Prostate gland (tissue), 2 donors: Measurements from ENCODE around the gene DHX36. TPM values are rescaled to one million over a fixed set of nuclear protein-coding genes. Genes with fewer than 3 reads are reported as not detected.

Source experiments
- DNase-seq: peaks from one replicate; pipeline ENCODE4 v3.0.0-alpha.2; 2019; ENCODE audit warnings: low spot score
- H3K27ac ChIP-seq, 2 donors: fragments of 200-600 bp; sonication (generic); 2 replicates each; pipeline ENCODE4 v1.5.1; 2017 to 2019
- H3K27me3 ChIP-seq: fragments of 200-600 bp; sonication (generic); replicated peaks from 2 replicates; pipeline ENCODE4 v1.5.1; 2019; ENCODE audit not compliant: insufficient read depth
- H3K36me3 ChIP-seq, 2 donors: fragments of 200-600 bp; sonication (generic); 1 replicate in 1 of 2; 2 replicates in 1 of 2; pipeline versions ENCODE4 v1.5.1 to v1.8.1; 2017 to 2019
- H3K4me1 ChIP-seq: fragments of 200-600 bp; sonication (generic); replicated peaks from 2 replicates; pipeline ENCODE4 v1.5.1; 2019
- H3K4me3 ChIP-seq, 2 donors: fragments of 200-600 bp; sonication (generic); 2 replicates each; pipeline ENCODE4 v1.5.1; 2017 to 2019
- H3K9me3 ChIP-seq: fragments of 200-600 bp; sonication (generic); 2 replicates; pipeline ENCODE4 v1.5.1; 2017
- CTCF ChIP-seq, 4 experiments: fragments of 200-600 bp in 2 of 4; fragments of 450-650 bp in 2 of 4; sonication (generic) in 2 of 4; IDR thresholded peaks; 1 replicate in 3 of 4; 2 replicates in 1 of 4; pipeline ENCODE4 v1.5.1; 2016 to 2019; ENCODE audit warnings: antibody characterized with exemption in 4 of 4, mild to moderate bottlenecking in 2 of 4, moderate library complexity in 2 of 4
- POLR2A ChIP-seq: fragments of 450-650 bp; IDR thresholded peaks from one replicate; pipeline ENCODE4 v1.6.1; 2016; ENCODE audit warnings: antibody characterized with exemption, mild to moderate bottlenecking
- POLR2AphosphoS5 ChIP-seq: sonication (generic); formaldehyde crosslinking; IDR thresholded peaks from one replicate; pipeline ENCODE4 v1.6.1; 2017; ENCODE audit warnings: antibody characterized with exemption
- WGBS: methylation state at CpG from one replicate; pipeline ENCODE4 v1.1.5; 2018; 5-methylcytosine and 5-hydroxymethylcytosine counted together
- intact Hi-C: fragments of 100-400 bp; cut with DNase I; formaldehyde crosslinking; loops from one replicate; pipeline ENCODE4 v1.14.2; 2022
- total RNA-seq, 2 donors: library from RNA; depleted of rRNA; stranded (reverse); fragments of >200 nt; gene quantifications; one replicate each; pipeline ENCODE4 v1.1.0, GENCODE V29; 2016

DHX36 gene
- total RNA-seq, 2 donors from 2014 or later, result 32.4 to 74.0 TPM

DNA sequence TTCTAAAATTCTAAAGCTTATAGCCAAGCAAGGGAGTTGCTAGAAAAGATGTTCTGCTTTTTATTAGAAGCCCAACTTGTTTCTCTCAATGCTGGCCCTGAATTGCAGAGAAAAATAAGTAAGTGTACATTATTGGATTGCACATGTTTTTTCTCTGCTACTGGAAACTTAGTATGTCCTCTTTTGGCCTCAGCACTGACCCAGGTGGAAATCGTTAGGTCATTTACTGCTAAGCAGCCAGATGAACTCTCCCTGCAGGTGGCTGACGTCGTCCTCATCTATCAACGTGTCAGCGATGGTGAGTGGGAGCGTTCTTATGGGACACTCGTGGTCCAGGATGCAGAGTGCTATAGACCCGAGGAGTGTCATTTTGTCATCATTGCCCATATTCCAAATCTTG lies 69.8 kb downstream of the DHX36 start:
- Histone ChIP-seq H3K9me3 (no peaks in the 10 kb centered on the region), H3K36me3 (no peaks in the 10 kb centered on the region), H3K27me3 (no peaks in the 10 kb centered on the region), H3K4me3 (no peak overlapping the region), H3K4me1 (no peaks in the 10 kb centered on the region), H3K27ac (no peak overlapping the region)
- no peak for TF ChIP-seq CTCF (IDR thresholded peaks at IDR 0.05)
- TF ChIP-seq POLR2AphosphoS5, result no peak
- TF ChIP-seq POLR2A, result no peak
- intact Hi-C loops, result loop anchor here (5.0 kb wide), 2 partner anchors 132 to 157 kb away; partner anchors contain the start of gene ARHGEF26
- WGBS, result 74% methylated on average over 8 of the region's 8 CpGs
- no peak for DNase-seq

DNA sequence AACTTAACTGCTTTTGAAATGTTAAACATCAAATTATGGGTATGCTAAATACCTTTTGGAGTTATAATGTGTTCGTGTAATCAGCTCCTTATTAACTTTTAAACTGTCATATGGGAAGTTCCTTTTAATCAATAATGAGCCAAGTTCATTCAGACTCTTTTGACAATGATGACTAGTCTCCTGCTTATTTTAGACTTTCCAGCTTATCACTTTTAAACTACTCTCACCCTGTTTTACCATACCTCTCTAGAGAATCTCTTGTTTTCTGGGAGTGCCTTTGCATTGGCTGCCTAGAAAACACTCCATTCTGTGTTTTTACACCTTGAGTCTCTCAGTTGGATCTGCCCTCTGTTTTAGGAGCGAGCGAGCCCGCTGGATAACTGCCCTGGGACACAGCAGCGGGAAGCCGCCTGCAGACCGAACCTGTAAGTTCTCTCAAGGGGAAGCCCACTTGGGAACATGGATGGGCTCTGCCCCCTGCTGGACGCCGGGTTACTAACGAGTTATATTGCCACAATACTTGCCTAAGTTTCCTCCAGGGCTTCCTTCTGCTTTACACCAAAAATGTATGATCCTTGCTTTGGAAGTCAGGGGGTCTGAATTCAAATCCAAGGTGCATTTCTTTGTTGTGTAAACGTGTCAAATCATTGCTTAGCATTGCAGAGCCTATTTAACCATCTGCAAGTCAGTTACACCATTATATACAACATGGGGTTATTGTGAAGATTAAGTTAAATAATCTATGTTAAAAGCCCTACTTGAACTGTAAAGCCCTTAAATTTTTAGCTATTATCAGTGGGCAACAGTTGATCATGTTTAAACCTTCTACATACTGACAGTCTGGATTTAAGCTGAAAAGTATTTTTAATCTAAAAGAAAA lies 71.3 kb downstream of the DHX36 start:
- TF ChIP-seq POLR2AphosphoS5 (peak; percentile 58), CTCF (IDR thresholded peaks at IDR 0.05) (peak; percentile 84 to 94 (median 93)), POLR2A (no peak)
- intact Hi-C loops, result loop anchor here (5.0 kb wide), 2 partner anchors 131 to 156 kb away; partner anchors contain the start of gene ARHGEF26
- Histone ChIP-seq H3K9me3 (no peaks in the 10 kb centered on the region), H3K27me3 (no peaks in the 10 kb centered on the region), H3K4me3 (no peak overlapping the region), H3K36me3 (no peaks in the 10 kb centered on the region), H3K27ac (no peak overlapping the region), H3K4me1 (no peaks in the 10 kb centered on the region)
- WGBS, result 8% methylated on average over 11 of the region's 11 CpGs
- peak; percentile 92 for DNase-seq

DNA sequence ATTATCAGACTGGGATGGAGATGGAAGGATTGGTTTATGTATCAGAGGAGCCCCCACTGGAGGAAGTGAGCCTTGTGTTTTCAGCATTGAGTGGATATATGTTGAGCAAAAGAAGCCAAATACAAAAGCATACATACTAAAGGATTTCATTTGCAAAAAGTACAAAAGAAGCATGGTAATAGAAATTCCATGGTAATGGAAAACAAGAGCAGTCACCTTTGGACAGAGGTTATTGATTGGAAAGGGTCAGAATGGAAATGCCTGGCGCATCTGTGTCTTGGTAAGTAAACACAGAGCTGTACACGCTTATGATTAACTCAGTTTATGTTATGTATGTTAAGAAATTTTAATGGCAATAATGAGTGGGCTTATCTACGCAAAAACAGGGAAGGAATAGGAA lies 72.7 kb downstream of the DHX36 start:
- intact Hi-C loops, result loop anchor here (5.0 kb wide), 2 partner anchors 129 to 154 kb away; partner anchors contain the start of gene ARHGEF26
- 94% methylated on average over 3 of the region's 3 CpGs for WGBS
- Histone ChIP-seq H3K9me3 (no peaks in the 10 kb centered on the region), H3K27ac (no peak overlapping the region), H3K4me3 (no peak overlapping the region), H3K36me3 (no peaks in the 10 kb centered on the region), H3K27me3 (no peaks in the 10 kb centered on the region), H3K4me1 (no peaks in the 10 kb centered on the region)
- no peak for DNase-seq
- TF ChIP-seq POLR2AphosphoS5 (no peak), POLR2A (no peak), CTCF (IDR thresholded peaks at IDR 0.05) (no peak)

- H3K9me3 ChIP-seq, result no peaks in the 10 kb centered on the region
- intact Hi-C loops, result loop anchor here (5.0 kb wide), 2 partner anchors 128 to 153 kb away; partner anchors contain the start of gene ARHGEF26
- no peak overlapping the region for H3K27ac ChIP-seq
- no peak overlapping the region for H3K4me3 ChIP-seq
- DNase-seq, result no peak
- H3K4me1 ChIP-seq, result no peaks in the 10 kb centered on the region
- WGBS, result 96% methylated on average over 4 of the region's 4 CpGs
- no peaks in the 10 kb centered on the region for H3K27me3 ChIP-seq
- no peak for TF ChIP-seq POLR2A
- no peak for TF ChIP-seq POLR2AphosphoS5
- no peak for TF ChIP-seq CTCF (IDR thresholded peaks at IDR 0.05)
- H3K36me3 ChIP-seq, result no peaks in the 10 kb centered on the region
Measured at GRCh38 chr3:154250291-154250690, 74.0 kb downstream of the DHX36 start.
